Trophoblast cell (in vitro differentiated cells and primary cell): ENCODE measurements around the gene FGF9.

ENCODE experiments used
- DNase-seq, 2 donors: peaks; one replicate each; pipeline ENCODE4 v3.0.0-alpha.2; 2016
- H2AFZ ChIP-seq: 2 replicates; pipeline ENCODE4 v1.6.1; 2013; ENCODE audit warnings: low read length, moderate library complexity, mild to moderate bottlenecking; ENCODE audit not compliant: insufficient read depth, poor library complexity
- H2AK5ac ChIP-seq: 2 replicates; pipeline ENCODE4 v1.6.1; 2013; ENCODE audit warnings: mild to moderate bottlenecking, low read length
- H2BK120ac ChIP-seq: 2 replicates; pipeline ENCODE4 v1.6.1; 2013; ENCODE audit warnings: low read length, mild to moderate bottlenecking, moderate library complexity; ENCODE audit not compliant: insufficient read depth, poor library complexity
- H2BK12ac ChIP-seq: 2 replicates; pipeline ENCODE4 v1.6.1; 2013; ENCODE audit warnings: mild to moderate bottlenecking, low read length, moderate library complexity
- H2BK5ac ChIP-seq: 2 replicates; pipeline ENCODE4 v1.6.1; 2013; ENCODE audit warnings: low read length, low read depth, moderate library complexity, mild to moderate bottlenecking; ENCODE audit not compliant: poor library complexity
- H3K14ac ChIP-seq: 2 replicates; pipeline ENCODE4 v1.6.1; 2013; ENCODE audit warnings: mild to moderate bottlenecking, low read length
- H3K18ac ChIP-seq: 2 replicates; pipeline ENCODE4 v1.6.1; 2013; ENCODE audit warnings: mild to moderate bottlenecking, low read length
- H3K23ac ChIP-seq: 2 replicates; pipeline ENCODE4 v1.6.1; 2013; ENCODE audit warnings: low read length
- H3K27ac ChIP-seq: 2 replicates; pipeline ENCODE4 v1.5.1; 2013; ENCODE audit warnings: low read depth, mild to moderate bottlenecking, inconsistent platforms, low read length, moderate library complexity
- H3K27me3 ChIP-seq: 2 replicates; pipeline ENCODE4 v1.6.1; 2013; ENCODE audit warnings: inconsistent platforms, mild to moderate bottlenecking, low read length, moderate library complexity; ENCODE audit not compliant: insufficient read depth
- H3K36me3 ChIP-seq, 2 experiments: 1 replicate in 1 of 2; 2 replicates in 1 of 2; pipeline ENCODE4 v1.6.1; 2013; ENCODE audit warnings: low read length in 2 of 2, mild to moderate bottlenecking in 2 of 2, moderate library complexity in 1 of 2; ENCODE audit not compliant: insufficient read depth in 2 of 2, control insufficient read depth in 1 of 2
- H3K4ac ChIP-seq: 2 replicates; pipeline ENCODE4 v1.6.1; 2013; ENCODE audit warnings: low read depth, mild to moderate bottlenecking, low read length, moderate library complexity
- H3K4me1 ChIP-seq, 2 experiments: 1 replicate in 1 of 2; 2 replicates in 1 of 2; pipeline ENCODE4 v1.6.1; 2013; ENCODE audit warnings: low read length in 2 of 2, mild to moderate bottlenecking in 2 of 2, moderate library complexity in 1 of 2; ENCODE audit not compliant: insufficient read depth in 2 of 2, control insufficient read depth in 1 of 2
- H3K4me2 ChIP-seq: 2 replicates; pipeline ENCODE4 v1.6.1; 2013; ENCODE audit warnings: inconsistent platforms, mild to moderate bottlenecking, low read length, moderate library complexity
- H3K4me3 ChIP-seq: 2 replicates; pipeline ENCODE4 v1.5.1; 2013; ENCODE audit warnings: mild to moderate bottlenecking, low read depth, low read length, inconsistent platforms
- H3K79me1 ChIP-seq: one replicate; pipeline ENCODE4 v1.6.1; 2013; ENCODE audit warnings: low read length
- H3K79me2 ChIP-seq: 2 replicates; pipeline ENCODE4 v1.6.1; 2013; ENCODE audit warnings: low read length, mild to moderate bottlenecking; ENCODE audit not compliant: control insufficient read depth, insufficient read depth, poor library complexity
- H3K9ac ChIP-seq: 2 replicates; pipeline ENCODE4 v1.6.1; 2013; ENCODE audit warnings: mild to moderate bottlenecking, low read length
- H3K9me3 ChIP-seq: 2 replicates; pipeline ENCODE4 v1.6.1; 2013; ENCODE audit warnings: low read depth, mild to moderate bottlenecking, control low read depth, inconsistent platforms, low read length; ENCODE audit not compliant: insufficient read depth
- H4K12ac ChIP-seq: 2 replicates; pipeline ENCODE4 v1.6.1; 2013; ENCODE audit warnings: low read depth, mild to moderate bottlenecking, low read length, moderate library complexity
- H4K8ac ChIP-seq: 2 replicates; pipeline ENCODE4 v1.6.1; 2013; ENCODE audit warnings: low read depth, mild to moderate bottlenecking, low read length, moderate library complexity
- H4K91ac ChIP-seq: one replicate; pipeline ENCODE4 v1.6.1; 2013; ENCODE audit warnings: low read depth, mild to moderate bottlenecking, low read length, moderate library complexity
- WGBS: extraction: QIAGEN DNeasy Blood & Tissue Kit; methylation state at CpG from one replicate; pipeline ENCODE4 v1.1.7; 2013; ENCODE audit warnings: missing lambda C conversion rate; ENCODE audit not compliant: insufficient read length, insufficient coverage; ENCODE audit errors: extremely low coverage; 5-methylcytosine and 5-hydroxymethylcytosine counted together

The FGF9 gene

GRCh38 chr13:21742096-21742495 lies 71.2 kb downstream of the FGF9 start:
- Histone ChIP-seq H3K27ac (no peak overlapping the region), H2AK5ac (no peak overlapping the region), H2BK5ac (no peak overlapping the region), H4K12ac (no peak overlapping the region), H3K79me2 (no peaks in the 10 kb centered on the region), H3K18ac (no peak overlapping the region), H2AFZ (no peak overlapping the region), H3K79me1 (no peaks in the 10 kb centered on the region), H3K9ac (no peak overlapping the region), H2BK12ac (no peak overlapping the region), H3K14ac (no peak overlapping the region), H3K9me3 (no peaks in the 10 kb centered on the region), H3K36me3 (no peaks in the 10 kb centered on the region), H3K4me3 (no peak overlapping the region), H4K91ac (no peak overlapping the region), H2BK120ac (no peak overlapping the region), H3K23ac (no peak overlapping the region), H3K27me3 (no peaks in the 10 kb centered on the region), H4K8ac (no peak overlapping the region), H3K4me1 (no peaks in the 10 kb centered on the region), H3K4me2 (no peak overlapping the region), H3K4ac (no peak overlapping the region)
- WGBS: no CpG with 5 or more reads among the region's 7 CpGs
- DNase-seq: peak; percentile 8 to 62

GRCh38 chr13:21744149-21744548 lies 73.3 kb downstream of the FGF9 start:
- Histone ChIP-seq H4K8ac (no peak overlapping the region), H3K79me2 (no peaks in the 10 kb centered on the region), H3K9ac (no peak overlapping the region), H4K91ac (no peak overlapping the region), H2AFZ (no peak overlapping the region), H3K27me3 (no peaks in the 10 kb centered on the region), H3K4me3 (no peak overlapping the region), H3K27ac (no peak overlapping the region), H3K4me2 (no peak overlapping the region), H3K79me1 (no peaks in the 10 kb centered on the region), H3K4me1 (no peaks in the 10 kb centered on the region), H3K23ac (no peak overlapping the region), H2BK12ac (no peak overlapping the region), H2BK5ac (no peak overlapping the region), H2AK5ac (no peak overlapping the region), H3K18ac (no peak overlapping the region), H3K9me3 (no peaks in the 10 kb centered on the region), H4K12ac (no peak overlapping the region), H3K36me3 (no peaks in the 10 kb centered on the region), H3K4ac (no peak overlapping the region), H3K14ac (no peak overlapping the region), H2BK120ac (no peak overlapping the region)
- peak; percentile 50 to 73 for DNase-seq
- no CpG with 5 or more reads among the region's 3 CpGs for WGBS

GRCh38 chr13:21745307-21745706 lies 74.4 kb downstream of the FGF9 start:
- Histone ChIP-seq H2BK120ac (no peak overlapping the region), H3K4me1 (no peaks in the 10 kb centered on the region), H3K27me3 (no peaks in the 10 kb centered on the region), H3K36me3 (no peaks in the 10 kb centered on the region), H3K9me3 (no peaks in the 10 kb centered on the region), H3K4ac (no peak overlapping the region), H4K8ac (no peak overlapping the region), H2AFZ (no peak overlapping the region), H3K4me3 (no peak overlapping the region), H3K14ac (no peak overlapping the region), H2BK12ac (no peak overlapping the region), H3K18ac (no peak overlapping the region), H3K4me2 (no peak overlapping the region), H2BK5ac (no peak overlapping the region), H3K79me2 (no peaks in the 10 kb centered on the region), H3K23ac (no peak overlapping the region), H4K12ac (no peak overlapping the region), H3K27ac (no peak overlapping the region), H4K91ac (no peak overlapping the region), H2AK5ac (no peak overlapping the region), H3K79me1 (no peaks in the 10 kb centered on the region), H3K9ac (no peak overlapping the region)
- DNase-seq: no peak

- Histone ChIP-seq H2BK12ac (no peak overlapping the region), H3K79me1 (no peaks in the 10 kb centered on the region), H4K8ac (no peak overlapping the region), H3K27ac (no peak overlapping the region), H3K4ac (no peak overlapping the region), H3K79me2 (no peaks in the 10 kb centered on the region), H3K9me3 (no peaks in the 10 kb centered on the region), H3K4me1 (no peaks in the 10 kb centered on the region), H4K12ac (no peak overlapping the region), H3K23ac (peak overlapping the region; percentile 25), H3K18ac (no peak overlapping the region), H2AFZ (no peak overlapping the region), H2BK120ac (no peak overlapping the region), H3K9ac (no peak overlapping the region), H4K91ac (no peak overlapping the region), H3K14ac (no peak overlapping the region), H3K27me3 (no peaks in the 10 kb centered on the region), H2BK5ac (no peak overlapping the region), H3K4me2 (no peak overlapping the region), H3K36me3 (no peaks in the 10 kb centered on the region), H2AK5ac (no peak overlapping the region), H3K4me3 (no peak overlapping the region)
- DNase-seq: no peak
- whole genome bisulfite sequencing: no CpG with 5 or more reads among the region's 4 CpGs
These were observed 76.6 kb downstream of the FGF9 start for GRCh38 chr13:21747456-21747855.
